ENCODE results near the gene PLPP7. TPM values are rescaled to one million over a fixed set of nuclear protein-coding genes. Genes with fewer than 3 reads are reported as not detected.
A peak's percentile ranks its signal among the peaks of the same experiment; 100 is the strongest.
"Not testable (repeated sequence)": the region's sequence is repeated elsewhere in the genome, so short reads cannot be mapped to it uniquely, and the experiment has no call there.

The PLPP7 gene
- total RNA-seq (100 to 1,000 TPM in 3 of 4 donors, 10 to 100 TPM in 1; 96.3 to 126 (median 106) TPM), polyA plus RNA-seq (160 TPM)
- long read RNA-seq, donor 1, transcript PLPP7-202 (2 exons, 2,095 nt): major isoform, 183 of 243 reads
- long read RNA-seq, donor 1, partial matches to known transcripts: 0 of 243 reads
- long read RNA-seq, donor 1, other reads (novel, unspliced or antisense): 60 of 243 reads
- long read RNA-seq, donor 2, transcript PLPP7-202 (2 exons, 2,095 nt): major isoform, 138 of 162 reads
- long read RNA-seq, donor 2, partial matches to known transcripts: 18 of 162 reads
- long read RNA-seq, donor 2, other reads (novel, unspliced or antisense): 6 of 162 reads
- long read RNA-seq, donor 3, transcript PLPP7-202 (2 exons, 2,095 nt): major isoform, 450 of 482 reads
- long read RNA-seq, donor 3, partial matches to known transcripts: 27 of 482 reads
- long read RNA-seq, donor 3, other reads (novel, unspliced or antisense): 5 of 482 reads
- long read RNA-seq, donor 4, transcript PLPP7-202 (2 exons, 2,095 nt): major isoform, 144 of 164 reads
- long read RNA-seq, donor 4, partial matches to known transcripts: 14 of 164 reads
- long read RNA-seq, donor 4, other reads (novel, unspliced or antisense): 6 of 164 reads

DNA sequence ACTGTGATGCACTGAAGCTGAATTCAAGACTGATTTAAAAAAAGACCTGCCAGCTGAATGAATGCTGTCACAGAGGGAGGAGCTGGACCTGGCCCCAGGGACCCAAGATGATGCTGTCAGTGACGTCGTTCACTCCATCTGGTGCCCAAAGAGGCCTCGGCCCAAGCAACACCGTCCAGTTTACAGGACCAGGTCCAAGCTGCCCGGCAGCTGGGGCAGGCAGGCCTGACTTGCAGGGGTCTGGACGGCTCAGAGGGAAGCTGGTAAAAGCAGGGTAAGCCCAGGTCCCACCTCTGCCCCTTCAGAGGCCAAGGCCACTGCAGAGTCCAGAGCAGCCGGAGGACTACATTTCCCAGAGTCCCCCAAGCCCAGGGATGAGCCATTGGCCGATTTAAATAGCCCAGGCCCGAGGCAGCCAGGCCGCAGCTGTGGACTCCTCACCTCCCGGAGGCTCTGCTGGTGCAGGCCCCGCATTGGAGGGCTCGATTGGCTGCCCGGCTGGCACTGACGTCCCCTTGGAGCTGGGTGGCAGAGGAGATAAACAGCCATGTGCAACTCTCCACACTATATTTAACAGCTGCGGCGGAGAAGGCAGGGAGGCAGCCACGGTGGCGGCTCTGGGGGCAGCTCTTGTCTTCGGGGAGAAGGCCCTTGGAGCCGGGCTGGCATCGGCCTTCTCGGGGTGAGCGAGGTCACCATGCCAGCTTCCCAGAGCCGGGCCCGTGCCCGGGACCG is at the start of gene PLPP7:
PLPP7 (plus strand) TSS at position 423 of the 735 bp plus-strand sequence; CDS start at position 698, 275 bp downstream.
- DNase-seq: peak; percentile 86 to 94 (median 94)
- ATAC-seq: peak; percentile 90 to 94
- Histone ChIP-seq H3K27me3 (ENCODE audit: control insufficient read depth, insufficient read depth) (no peaks in the 10 kb centered on the region), H3K4me1 (ENCODE audit: control insufficient read depth, insufficient read depth, low read length) (peaks cover 2% of the 10 kb centered on the region), H3K4me3 (ENCODE audit: low read length) (peak within 1 kb of the TSS; percentile 47), H3K27ac (ENCODE audit: low read length) (peak within 1 kb of the TSS; percentile 80), H3K9me3 (ENCODE audit: control insufficient read depth, low read length) (no peaks in the 10 kb centered on the region)
- intact Hi-C loops (cut with DNase I): loop anchor here in 1 of 4 donors (10.0 kb wide), 1 partner anchor 45 kb away; no protein-coding TSS in a partner anchor
- 23% methylated on average over 28 of the region's 28 CpGs for WGBS

DNA sequence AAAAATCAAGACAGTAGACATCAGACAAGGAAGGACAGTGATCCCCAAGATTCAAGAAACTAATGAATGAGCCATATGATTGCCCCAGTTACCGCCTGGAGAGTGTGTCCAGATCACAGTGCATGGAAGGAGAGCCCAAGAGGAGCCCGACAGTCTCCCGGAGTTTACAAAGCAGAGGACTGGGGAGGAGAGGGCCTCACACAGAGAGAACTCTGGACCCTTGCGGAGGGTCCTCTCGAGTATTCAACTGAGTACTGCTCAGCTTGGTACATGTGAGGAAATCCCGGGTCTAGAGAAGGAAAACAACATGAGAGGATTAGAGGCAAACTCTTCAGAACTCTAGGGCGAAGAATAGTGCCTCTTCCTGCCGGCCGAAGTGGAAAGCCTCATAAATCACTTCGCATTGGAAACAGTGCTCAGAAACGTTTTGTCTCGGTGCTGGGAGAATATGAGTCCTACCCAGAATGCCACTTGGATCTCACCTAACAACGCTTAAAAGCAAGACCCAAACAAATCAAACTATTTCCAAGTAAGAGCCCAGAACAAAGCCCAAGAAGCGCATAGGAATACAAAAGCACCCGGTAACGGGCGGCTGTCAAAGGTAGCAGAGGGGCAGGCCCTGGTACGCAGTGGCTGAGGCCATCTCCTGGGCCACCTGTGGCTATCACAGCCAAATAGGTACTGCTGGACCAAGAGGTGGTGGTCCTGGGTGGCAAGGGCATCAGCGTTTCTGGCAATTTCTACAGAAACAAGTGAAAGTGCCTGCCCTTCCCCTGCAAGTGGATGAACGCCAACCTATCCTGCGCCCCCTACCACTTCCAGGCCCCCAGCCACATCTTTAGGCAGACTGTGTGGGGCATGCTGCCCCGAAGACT is 49.2 kb upstream of the PLPP7 start:
- WGBS: 78% methylated on average over 22 of the region's 22 CpGs
- Histone ChIP-seq H3K4me3 (ENCODE audit: low read length) (no peak overlapping the region), H3K27me3 (ENCODE audit: control insufficient read depth, insufficient read depth) (no peaks in the 10 kb centered on the region), H3K27ac (ENCODE audit: low read length) (no peak overlapping the region), H3K9me3 (ENCODE audit: control insufficient read depth, low read length) (no peaks in the 10 kb centered on the region), H3K4me1 (ENCODE audit: control insufficient read depth, insufficient read depth, low read length) (peaks cover 13% of the 10 kb centered on the region)
- DNase-seq: no peak
- intact Hi-C loops (cut with DNase I): no loop called here
- no peak for ATAC-seq

DNA sequence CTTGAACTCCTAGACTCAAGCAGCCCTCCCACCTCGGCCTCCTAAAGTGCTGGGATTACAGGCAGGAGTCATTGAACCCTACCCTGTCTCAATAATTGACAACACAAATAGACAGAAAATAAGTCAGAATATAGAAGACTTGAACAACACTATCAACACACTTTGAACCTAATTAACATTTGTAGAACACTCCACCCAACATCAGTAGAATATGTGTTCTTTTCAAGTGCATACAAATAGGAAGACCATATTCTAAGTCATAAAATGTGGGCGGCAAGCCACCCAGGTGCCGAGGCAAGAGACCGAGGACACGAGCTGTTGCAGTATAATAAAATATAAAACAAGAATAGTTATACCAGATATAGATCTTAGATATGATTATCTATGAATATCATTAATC is 45.2 kb upstream of the PLPP7 start:
- 96% methylated on average over 5 of the region's 5 CpGs for WGBS

DNA sequence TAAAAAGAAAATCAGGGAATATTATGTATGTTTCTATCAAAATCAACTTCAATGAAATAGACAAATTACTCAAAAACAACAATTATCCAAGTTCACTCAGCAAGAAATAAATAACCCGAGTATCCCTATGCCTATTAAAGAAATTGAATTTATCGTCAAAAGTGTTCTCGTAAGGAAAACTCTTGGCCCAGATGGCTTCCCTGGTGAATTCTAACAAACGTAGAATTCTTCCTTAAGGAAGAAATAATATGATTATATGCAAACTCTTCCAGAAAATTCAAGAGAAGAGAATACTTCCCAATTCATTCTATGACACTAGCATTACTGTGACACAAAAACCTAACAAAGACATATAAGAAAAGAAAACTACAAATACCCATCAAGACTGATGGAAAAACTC is 42.9 kb upstream of the PLPP7 start:
- ATAC-seq (no peak), DNase-seq (no peak)
- intact Hi-C loops (cut with DNase I): no loop called here
- WGBS: 62% methylated on average over 4 of the region's 4 CpGs
- Histone ChIP-seq H3K27me3 (ENCODE audit: control insufficient read depth, insufficient read depth) (no peaks in the 10 kb centered on the region), H3K4me3 (ENCODE audit: low read length) (no peak overlapping the region), H3K27ac (ENCODE audit: low read length) (no peak overlapping the region), H3K4me1 (ENCODE audit: control insufficient read depth, insufficient read depth, low read length) (no peaks in the 10 kb centered on the region), H3K9me3 (ENCODE audit: control insufficient read depth, low read length) (no peaks in the 10 kb centered on the region)

More for the DNA sequence above, 45.2 kb upstream of the PLPP7 start:
- H3K4me1 ChIP-seq (ENCODE audit: control insufficient read depth, insufficient read depth, low read length); H3K4me3 ChIP-seq (ENCODE audit: low read length); intact Hi-C loops (cut with DNase I); DNase-seq; H3K27ac ChIP-seq (ENCODE audit: low read length); H3K9me3 ChIP-seq (ENCODE audit: control insufficient read depth, low read length); ATAC-seq; H3K27me3 ChIP-seq (ENCODE audit: control insufficient read depth, insufficient read depth): not testable (repeated sequence)

DNA sequence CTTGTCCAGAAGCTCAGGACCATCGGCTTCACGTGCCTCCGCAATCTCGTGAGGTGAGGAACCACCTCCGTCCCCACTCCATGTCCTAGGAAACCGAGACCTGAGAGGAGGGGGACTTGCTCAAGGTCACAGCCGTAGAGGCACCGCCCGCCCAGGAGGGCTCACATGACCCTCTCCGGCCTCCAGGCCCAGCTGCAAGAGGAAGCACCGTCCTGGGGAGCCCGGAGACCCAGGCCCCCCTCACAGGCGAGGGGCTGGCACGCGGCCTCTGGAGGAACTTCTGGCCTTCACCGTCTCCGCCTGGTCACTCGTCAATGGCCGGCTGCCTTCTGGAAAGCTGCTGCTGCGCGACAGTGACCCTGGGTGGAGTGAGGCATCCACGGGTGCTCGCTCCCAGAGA is 37.4 kb upstream of the PLPP7 start:
- 81% methylated on average over 23 of the region's 23 CpGs for WGBS
- H3K4me1 ChIP-seq (ENCODE audit: control insufficient read depth, insufficient read depth, low read length): peaks cover 10% of the 10 kb centered on the region
- intact Hi-C loops (cut with DNase I): loop anchor here in 1 of 4 donors (10.0 kb wide), 1 partner anchor 73 kb away; no protein-coding TSS in a partner anchor

DNA sequence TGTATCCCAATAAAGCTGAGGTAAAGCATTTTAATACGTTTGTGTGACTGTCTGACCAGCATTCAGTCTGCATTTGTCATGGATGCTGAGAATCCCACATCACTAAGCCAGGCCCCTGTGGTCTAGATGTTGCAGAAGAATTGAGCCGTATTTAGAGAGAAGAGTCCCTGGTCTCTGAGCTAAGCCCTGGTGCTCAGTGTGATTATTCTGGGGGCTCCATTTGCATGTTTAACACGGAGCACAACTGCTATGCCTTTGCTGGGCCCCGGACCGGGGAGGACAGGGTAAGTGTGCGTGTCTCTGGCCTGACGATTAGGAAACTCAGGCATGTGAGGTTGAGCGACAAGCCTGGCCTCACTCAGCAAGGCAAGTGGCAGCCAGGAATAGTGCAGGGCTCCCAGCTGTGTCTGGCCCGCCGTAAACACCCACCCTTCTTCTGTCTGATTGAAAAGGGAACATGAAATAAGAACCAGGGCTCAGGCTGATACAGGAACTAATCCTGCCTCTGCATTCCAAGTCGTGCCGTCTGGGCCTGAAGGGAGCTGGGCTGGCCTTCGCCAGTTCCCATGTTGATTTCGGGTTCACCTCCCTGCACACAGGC is 35.5 kb upstream of the PLPP7 start:
- ATAC-seq (peak; percentile 71 to 73), DNase-seq (peak; percentile 65 to 85 (median 84))
- Histone ChIP-seq H3K27me3 (ENCODE audit: control insufficient read depth, insufficient read depth) (no peaks in the 10 kb centered on the region), H3K9me3 (ENCODE audit: control insufficient read depth, low read length) (no peaks in the 10 kb centered on the region), H3K4me3 (ENCODE audit: low read length) (no peak overlapping the region), H3K27ac (ENCODE audit: low read length) (peak overlapping the region; percentile 85), H3K4me1 (ENCODE audit: control insufficient read depth, insufficient read depth, low read length) (peaks cover 13% of the 10 kb centered on the region)
- WGBS: 40% methylated on average over 14 of the region's 14 CpGs
- intact Hi-C loops (cut with DNase I): loop anchor here in 1 of 4 donors (10.0 kb wide), 1 partner anchor 71 kb away; no protein-coding TSS in a partner anchor

More for the DNA sequence above, 37.4 kb upstream of the PLPP7 start:
- peak overlapping the region; percentile 57 for H3K27ac ChIP-seq (ENCODE audit: low read length)
- H3K4me3 ChIP-seq (ENCODE audit: low read length): no peak overlapping the region
- no peaks in the 10 kb centered on the region for H3K9me3 ChIP-seq (ENCODE audit: control insufficient read depth, low read length)
- no peaks in the 10 kb centered on the region for H3K27me3 ChIP-seq (ENCODE audit: control insufficient read depth, insufficient read depth)
- ATAC-seq (no peak), DNase-seq (peak in 1 of 3 donors; percentile 66)

DNA sequence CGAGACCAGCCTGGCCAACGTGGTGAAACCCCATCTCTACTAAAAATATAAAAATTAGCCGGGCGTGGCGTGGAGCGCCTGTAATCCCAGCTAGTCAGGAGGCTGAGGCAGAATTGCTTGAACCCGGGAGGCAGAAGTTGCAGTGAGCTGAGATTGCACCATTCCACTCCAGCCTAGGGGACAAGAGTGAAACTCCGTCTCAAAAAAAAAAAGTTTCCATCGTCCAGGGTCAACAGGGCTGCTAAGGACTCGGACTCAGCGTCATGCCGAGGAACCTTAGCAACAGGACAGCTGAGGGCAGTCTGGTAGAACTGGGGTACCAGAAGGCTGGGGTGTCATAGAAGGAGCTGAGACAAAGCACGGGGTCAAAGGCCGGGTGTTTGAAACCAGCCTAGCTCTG is 34.9 kb upstream of the PLPP7 start:
- H3K27me3 ChIP-seq (ENCODE audit: control insufficient read depth, insufficient read depth): no peaks in the 10 kb centered on the region
- no peak for ATAC-seq
- 80% methylated on average over 14 of the region's 14 CpGs for WGBS
- peaks cover 13% of the 10 kb centered on the region for H3K4me1 ChIP-seq (ENCODE audit: control insufficient read depth, insufficient read depth, low read length)
- no peaks in the 10 kb centered on the region for H3K9me3 ChIP-seq (ENCODE audit: control insufficient read depth, low read length)
- no peak for DNase-seq
- intact Hi-C loops (cut with DNase I): loop anchor here in 1 of 4 donors (10.0 kb wide), 1 partner anchor 70 kb away; no protein-coding TSS in a partner anchor
- peak overlapping the region; percentile 45 for H3K27ac ChIP-seq (ENCODE audit: low read length)
- no peak overlapping the region for H3K4me3 ChIP-seq (ENCODE audit: low read length)

DNA sequence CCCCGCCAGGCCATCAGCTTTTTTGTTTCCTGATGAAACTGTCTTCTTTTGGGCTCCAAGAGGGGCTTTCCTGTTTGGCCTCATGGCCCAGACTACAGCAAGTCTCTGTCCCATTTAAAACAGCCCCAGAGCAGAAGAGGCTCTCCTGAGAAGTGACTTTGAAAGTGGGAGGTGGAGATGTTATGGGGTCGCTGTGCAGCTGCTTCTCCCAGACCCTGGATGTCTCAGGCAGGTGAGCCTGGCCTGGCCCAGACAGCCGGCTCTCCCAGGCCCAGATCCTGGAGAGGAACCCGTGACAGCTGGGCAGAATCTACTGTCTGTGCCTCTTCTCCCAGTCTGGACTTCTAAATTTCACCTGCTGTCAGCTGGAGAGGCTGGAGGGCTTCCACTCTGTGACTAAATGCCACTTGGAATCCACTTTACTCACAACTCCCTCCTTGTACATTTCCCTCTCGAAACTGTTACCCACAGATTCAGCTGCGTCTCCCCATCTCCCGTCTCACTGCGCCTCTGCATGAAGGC is 33.8 kb upstream of the PLPP7 start:
- Histone ChIP-seq H3K27me3 (ENCODE audit: control insufficient read depth, insufficient read depth) (no peaks in the 10 kb centered on the region), H3K9me3 (ENCODE audit: control insufficient read depth, low read length) (no peaks in the 10 kb centered on the region), H3K4me3 (ENCODE audit: low read length) (no peak overlapping the region), H3K4me1 (ENCODE audit: control insufficient read depth, insufficient read depth, low read length) (peaks cover 13% of the 10 kb centered on the region), H3K27ac (ENCODE audit: low read length) (peak overlapping the region; percentile 77)
- DNase-seq (peak in 2 of 3 donors; percentile 10 to 52), ATAC-seq (no peak)
- intact Hi-C loops (cut with DNase I): loop anchor here in 1 of 4 donors (10.0 kb wide), 1 partner anchor 69 kb away; no protein-coding TSS in a partner anchor
- WGBS: 55% methylated on average over 8 of the region's 8 CpGs

DNA sequence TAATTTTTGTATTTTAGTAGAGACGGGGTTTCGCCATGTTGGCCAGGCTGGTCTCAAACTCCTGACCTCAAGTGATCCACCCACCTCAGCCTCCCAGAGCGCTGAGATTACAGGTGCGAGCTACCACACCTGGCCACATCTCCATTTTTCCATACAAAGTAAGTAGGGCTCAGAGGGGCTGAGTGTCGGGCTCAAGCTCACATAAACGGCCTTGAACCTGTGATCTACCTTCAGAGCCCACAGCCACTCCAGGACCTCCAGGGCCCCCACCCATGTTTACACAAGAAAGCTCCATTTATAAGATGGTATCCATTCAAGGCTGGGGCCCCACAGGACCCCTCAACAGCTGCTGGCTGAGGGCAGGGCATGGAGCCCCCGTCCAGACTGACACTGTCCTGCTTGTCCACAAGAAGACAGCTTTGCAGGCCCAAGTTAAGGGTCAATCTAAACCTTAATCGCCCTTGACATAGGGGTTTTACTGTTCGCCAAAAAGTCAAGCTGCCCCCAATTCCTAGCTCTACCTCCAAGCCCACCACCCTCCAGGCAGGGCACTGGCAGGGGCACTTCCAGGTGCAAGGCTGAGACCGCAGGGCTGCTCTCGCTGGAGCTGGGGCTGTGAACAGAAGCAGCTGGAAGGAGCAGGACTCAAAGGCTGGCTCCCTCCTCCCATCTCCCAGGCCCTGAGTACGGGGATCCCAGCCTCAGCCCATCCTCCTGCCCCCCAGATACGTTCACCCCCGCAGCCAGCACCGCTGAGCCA is 32.1 kb upstream of the PLPP7 start:
- Histone ChIP-seq H3K4me1 (ENCODE audit: control insufficient read depth, insufficient read depth, low read length) (peaks cover 13% of the 10 kb centered on the region), H3K27ac (ENCODE audit: low read length) (peak overlapping the region; percentile 13), H3K9me3 (ENCODE audit: control insufficient read depth, low read length) (no peaks in the 10 kb centered on the region), H3K27me3 (ENCODE audit: control insufficient read depth, insufficient read depth) (no peaks in the 10 kb centered on the region), H3K4me3 (ENCODE audit: low read length) (no peak overlapping the region)
- intact Hi-C loops (cut with DNase I): loop anchor here in 1 of 4 donors (10.0 kb wide), 1 partner anchor 67 kb away; no protein-coding TSS in a partner anchor
- 87% methylated on average over 15 of the region's 15 CpGs for WGBS
- DNase-seq: peak in 1 of 3 donors; percentile 41
- no peak for ATAC-seq
